HL-60 (cell line): Measurements from ENCODE around the gene PXDN.

ENCODE experiments used
- CTCF ChIP-seq: IDR thresholded peaks from one replicate; pipeline ENCODE4 v1.5.1; 2011; ENCODE audit warnings: low read length, control low read depth, inconsistent platforms; ENCODE audit not compliant: insufficient read depth
- GABPA ChIP-seq: IDR thresholded peaks from 2 replicates; pipeline ENCODE4 v1.6.1; 2012; ENCODE audit warnings: low read depth
- POLR2AphosphoS5 ChIP-seq: IDR thresholded peaks from 2 replicates; pipeline ENCODE4 v1.6.1; 2012; ENCODE audit warnings: low read depth
- REST ChIP-seq: IDR thresholded peaks from 2 replicates; pipeline ENCODE4 v1.6.1; 2012; ENCODE audit warnings: low read depth; ENCODE audit not compliant: insufficient replicate concordance

- TF ChIP-seq CTCF (no peak), GABPA (no peak), POLR2AphosphoS5 (no peak), REST (no peak)
Measured at GRCh38 chr2:1750270-1750932, 6.1 kb upstream of the PXDN start.
